ENCODE measurements around the gene SIX4. TPM values are rescaled to one million over a fixed set of nuclear protein-coding genes. Genes with fewer than 3 reads are reported as not detected.
A peak's percentile ranks its signal among the peaks of the same experiment; 100 is the strongest.

The SIX4 gene
- total RNA-seq, 1 donor from 2014 or later = 2.5 TPM

DNA sequence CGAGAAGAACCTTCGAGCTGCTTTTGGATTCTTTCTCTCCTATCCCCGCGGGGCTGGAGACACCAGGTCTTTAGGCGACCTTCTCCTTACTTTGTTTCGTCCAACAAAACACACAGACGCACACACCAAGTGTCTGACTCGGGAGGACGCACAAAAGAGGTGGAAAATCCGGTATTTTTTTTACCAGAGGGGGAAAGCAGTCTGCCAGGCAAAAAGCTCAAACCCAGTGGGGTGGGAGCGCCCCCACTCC is 2.1 kb downstream of the SIX4 start:
- DNase-seq (ENCODE audit: low spot score) = no peak

DNA sequence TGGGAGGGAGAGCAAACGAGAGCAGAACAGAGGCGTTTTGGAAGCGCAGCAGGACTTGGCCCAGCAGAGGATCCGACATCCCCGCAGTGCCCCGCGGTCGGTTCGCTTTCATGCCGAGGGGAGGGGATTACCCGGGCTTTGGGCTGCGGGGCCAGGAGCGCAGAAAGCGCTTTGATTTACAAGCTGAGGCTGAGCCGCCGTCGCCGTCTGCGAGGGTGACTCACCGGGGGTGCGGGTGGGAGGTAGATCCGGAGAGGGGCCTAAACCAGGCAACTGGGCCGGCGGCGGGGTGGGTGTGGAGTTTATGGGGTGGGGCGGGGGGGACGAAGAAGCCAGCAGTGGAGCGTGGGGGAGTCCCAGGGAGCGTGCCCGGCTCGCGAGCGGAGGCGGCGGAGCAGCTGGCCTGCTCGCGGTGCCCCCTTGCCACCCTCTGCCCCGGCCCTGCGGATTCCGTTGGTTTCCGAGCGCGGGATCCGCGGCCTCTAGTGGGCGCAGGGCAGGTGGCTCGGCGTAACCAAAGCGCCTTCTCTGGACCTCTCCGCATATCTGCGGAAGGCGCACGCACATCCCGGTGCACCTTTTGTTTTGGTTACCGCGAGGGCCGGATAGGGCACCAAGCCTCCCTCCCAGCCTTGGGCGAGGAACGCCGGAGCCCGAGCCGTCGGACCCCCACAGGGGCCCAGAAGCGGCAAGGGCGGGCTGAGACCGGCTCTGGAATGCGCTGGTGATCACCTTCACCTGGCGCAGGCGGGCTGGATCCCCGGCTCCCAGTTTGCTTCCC is 2.6 kb downstream of the SIX4 start:
- DNase-seq (ENCODE audit: low spot score) = peak; percentile 16

DNA sequence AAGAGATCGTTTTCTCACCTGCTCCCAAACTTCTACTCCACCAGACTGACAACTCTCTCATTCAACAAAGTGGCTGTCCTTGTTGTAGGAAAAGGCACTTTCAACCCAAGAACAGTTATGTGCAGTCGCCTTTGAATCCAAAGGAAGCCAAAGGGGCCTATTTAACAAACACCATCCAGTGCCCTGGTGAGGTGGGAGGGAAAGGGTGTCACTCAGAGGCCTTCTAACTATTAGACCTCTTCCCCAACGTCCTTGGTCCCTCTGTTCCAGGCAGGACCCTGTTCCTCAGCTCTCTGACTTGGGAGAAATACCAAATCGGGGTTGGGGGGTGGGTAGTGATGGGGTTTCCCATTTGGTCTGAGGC is 3.2 kb downstream of the SIX4 start:
- no peak for DNase-seq (ENCODE audit: low spot score)

DNA sequence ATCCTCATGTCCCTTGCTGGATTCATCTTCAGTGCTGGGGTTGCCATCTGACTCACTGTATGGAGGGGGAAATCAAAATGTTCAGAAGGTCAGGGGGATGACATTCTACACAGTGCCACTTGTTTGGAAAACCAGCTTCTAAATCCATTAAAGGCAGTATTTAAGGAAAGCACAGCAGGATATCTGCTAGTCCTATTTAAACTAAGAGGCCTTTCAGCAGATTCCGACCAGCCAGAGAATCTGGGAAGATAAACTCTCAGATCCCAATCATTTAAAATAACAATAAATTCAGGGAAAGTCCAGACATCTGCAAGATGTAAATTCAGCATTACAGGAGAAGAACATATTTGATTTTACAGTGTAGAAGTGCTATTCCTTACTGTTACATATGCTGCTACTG is 3.8 kb downstream of the SIX4 start:
- DNase-seq (ENCODE audit: low spot score) = no peak

DNA sequence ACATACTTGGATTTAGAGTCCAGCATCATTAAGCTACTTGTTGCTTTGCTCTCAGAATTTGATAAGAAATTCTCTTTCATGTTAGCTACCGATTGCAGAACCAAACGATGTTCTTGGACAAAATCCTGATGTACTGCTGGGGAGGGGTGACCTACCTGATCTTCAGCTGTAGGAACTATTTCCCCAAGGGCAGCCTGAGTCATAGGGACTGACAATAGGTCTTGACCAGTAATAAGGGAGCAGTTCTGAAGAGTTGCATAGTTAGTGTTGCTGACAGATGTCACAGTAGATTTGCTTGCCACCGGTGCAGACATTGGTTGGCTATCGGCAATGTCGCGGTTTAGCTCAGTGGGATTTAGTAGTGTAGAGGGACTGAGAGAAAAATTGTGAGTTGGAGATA is 10.6 kb downstream of the SIX4 start:
- DNase-seq (ENCODE audit: low spot score) = no peak

DNA sequence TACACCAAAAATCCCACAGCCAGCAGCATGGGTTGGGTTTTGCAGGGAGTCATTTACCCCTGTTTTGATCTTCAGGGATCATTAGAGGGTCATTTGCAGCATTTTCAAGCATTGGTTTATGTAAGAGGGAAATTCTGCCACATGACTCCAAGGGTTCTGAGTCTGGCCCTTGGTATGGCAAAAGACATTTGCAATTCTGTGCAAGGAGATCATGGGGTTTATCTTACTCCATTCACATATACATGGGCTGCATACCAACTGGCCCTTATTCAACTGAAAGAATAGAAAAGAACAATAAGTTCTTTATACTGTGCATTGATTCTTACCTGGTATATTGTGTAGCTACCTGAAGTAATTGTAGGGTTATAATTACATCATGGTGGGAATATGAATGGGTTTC is 13.7 kb downstream of the SIX4 start:
- DNase-seq (ENCODE audit: low spot score) = no peak

DNA sequence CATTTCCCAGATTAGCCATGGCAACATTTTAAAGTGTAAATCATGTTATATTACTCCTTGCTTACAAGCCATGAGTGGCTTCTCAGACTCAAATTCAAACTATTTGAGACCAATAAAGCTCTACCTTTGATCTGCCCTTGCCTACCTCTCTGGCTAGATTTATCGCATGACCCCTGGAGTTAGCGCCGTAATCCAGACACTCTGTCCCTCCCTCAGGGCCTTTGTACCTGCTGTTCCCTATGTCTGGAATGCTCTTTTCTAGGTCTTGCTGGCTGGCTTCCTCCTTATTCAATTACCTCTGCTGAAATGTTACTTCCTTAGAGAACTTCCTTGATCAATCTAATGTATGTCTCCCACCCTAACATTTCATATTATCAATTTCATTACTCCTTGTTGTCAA is 16.3 kb downstream of the SIX4 start:
- DNase-seq (ENCODE audit: low spot score) = no peak

DNA sequence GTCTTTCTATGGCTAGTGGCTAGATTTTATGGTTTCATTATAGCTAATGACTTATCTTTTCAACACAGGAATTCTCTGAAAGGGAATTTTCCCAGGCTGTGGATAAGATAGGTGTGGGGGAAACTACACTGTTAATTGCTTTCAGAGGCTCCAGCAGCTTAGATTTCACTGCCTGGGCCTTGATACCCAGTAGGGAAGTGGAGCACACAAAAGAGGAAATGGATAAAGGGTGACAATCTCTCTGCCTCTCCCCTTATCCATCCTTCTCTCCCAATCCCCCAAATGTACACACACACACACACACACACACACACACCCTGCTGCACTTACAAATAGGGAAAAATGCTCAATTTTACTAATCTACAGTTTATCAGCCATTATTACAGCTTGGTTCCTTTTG is 19.1 kb downstream of the SIX4 start:
- no peak for DNase-seq (ENCODE audit: low spot score)

DNA sequence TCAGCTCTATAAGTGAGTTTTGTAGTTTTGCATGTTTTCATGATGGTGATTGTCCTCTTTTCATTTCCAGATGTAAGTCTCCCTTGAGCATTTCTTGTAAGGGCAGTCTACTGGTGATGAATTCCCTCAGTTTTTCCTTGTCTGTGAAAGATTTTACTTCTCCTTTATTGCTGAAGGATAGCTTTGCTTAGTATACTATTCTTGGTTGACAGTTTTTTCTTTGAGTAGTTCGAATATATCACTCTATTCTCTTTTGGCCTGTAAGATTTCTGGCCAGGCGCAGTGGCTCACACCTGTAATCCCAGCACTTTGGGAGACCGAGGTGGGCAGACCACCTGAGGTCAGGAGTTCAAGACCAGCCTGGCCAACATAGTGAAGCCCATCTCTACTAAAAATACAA is 23.6 kb downstream of the SIX4 start:
- DNase-seq (ENCODE audit: low spot score) = no peak

DNA sequence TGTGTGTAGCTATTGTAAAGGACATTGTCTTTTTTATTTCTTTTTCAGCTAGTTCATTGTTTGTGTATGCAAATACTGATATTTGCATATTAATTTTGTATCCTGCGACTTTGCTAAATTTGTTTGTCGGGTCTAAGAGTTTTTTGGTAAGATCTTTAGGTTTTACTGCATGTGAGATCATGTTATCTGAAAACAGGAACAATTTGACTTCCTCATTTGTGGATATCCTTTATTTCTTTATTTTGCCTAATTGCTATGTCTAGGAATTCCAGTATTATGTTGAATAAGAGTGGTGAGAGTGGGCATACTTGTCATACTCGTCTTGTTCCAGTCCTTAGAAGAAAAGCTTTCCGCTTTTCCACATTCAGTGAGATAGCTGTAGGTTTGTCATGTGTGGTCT is 28.8 kb downstream of the SIX4 start:
- DNase-seq (ENCODE audit: low spot score) = no peak

DNA sequence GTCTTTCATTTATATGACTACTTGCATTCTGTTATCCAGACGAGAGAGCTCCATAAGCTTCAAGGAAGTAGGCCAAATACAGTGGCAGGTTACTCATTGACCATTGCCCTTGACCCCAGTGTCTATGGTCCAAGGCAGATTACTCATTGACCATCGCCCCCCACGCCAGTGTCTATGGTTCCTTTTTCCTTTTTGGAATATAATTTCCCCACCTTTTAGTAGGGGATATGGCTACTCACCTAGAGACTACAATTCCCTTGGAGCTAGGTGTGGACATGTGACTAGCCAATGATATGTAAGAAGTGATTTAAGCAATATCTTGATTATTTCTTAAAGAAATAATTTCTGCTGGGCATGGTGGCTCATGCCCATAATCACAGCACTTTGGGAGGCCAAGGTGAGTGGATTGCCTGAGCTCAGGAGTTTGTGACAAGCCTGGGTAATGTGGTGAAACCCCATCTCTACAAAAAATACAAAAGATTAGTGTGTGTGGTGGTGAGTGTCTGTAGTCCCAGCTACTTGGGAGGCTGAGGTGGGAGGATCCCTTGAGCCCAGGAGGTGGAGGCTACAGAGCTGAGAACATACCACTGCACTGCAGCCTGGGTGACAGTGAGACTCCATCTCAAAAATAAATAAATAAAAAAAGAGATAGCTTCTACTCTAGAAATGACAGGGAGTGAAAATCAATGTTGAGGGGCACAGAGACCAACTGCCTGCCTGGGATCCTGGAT is 32.6 kb downstream of the SIX4 start:
- DNase-seq (ENCODE audit: low spot score) = no peak

DNA sequence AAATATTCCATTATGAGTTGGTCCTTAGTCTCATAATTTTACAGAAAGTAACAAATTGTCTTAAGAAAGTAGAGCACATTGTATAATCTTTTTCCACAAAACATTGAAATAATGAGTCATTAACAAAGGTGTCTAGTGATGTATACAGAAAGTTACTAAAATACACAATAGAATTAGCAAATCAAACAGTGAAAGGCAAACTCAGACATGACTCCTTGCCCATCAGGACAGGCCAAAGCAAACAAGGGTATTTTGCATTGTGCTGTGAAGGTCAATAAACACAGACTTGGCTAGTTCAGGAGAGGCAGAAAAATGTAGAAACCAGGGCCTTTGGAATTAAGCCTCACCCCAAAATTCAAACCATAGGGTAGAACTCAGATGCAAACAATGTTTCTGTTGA is 37.3 kb downstream of the SIX4 start:
- DNase-seq (ENCODE audit: low spot score) = no peak

DNA sequence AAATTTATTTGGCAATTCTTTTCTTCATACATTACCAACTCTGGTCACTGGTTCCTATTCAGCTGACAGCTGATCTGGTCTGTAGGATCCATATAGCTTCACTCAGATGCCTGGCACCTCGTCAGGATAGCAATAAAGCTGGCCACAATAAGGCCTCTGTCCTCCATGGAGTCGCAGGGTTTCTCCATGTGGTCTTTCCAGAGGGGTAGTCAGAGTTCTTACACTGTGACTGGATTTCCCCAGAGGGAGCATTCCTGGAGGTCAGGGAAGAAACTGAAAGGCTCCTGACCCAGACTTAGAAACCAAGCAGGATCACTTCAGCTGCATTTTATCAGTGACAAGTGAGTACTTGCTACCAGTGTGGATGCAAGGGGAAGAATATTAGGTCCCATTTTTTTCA is 39.9 kb downstream of the SIX4 start:
- DNase-seq (ENCODE audit: low spot score) = no peak

DNA sequence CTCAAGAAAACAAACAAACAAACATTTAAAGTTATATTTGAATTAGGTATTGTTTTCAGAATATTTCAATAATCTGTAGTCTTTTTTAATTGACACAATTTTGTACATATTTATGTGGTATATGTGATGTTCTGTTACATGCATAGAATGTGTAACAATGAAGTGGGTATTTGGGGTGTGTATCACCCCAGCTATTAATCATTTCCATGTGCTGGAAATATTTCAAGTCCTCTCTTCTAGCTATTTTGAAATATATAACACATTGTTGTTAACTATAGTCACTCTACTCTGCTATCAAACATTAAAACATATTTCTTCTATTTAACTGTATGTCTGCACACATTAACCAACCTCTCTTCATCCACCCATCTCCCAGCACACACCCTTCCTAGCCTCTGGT is 42.9 kb downstream of the SIX4 start:
- DNase-seq (ENCODE audit: low spot score) = no peak

DNA sequence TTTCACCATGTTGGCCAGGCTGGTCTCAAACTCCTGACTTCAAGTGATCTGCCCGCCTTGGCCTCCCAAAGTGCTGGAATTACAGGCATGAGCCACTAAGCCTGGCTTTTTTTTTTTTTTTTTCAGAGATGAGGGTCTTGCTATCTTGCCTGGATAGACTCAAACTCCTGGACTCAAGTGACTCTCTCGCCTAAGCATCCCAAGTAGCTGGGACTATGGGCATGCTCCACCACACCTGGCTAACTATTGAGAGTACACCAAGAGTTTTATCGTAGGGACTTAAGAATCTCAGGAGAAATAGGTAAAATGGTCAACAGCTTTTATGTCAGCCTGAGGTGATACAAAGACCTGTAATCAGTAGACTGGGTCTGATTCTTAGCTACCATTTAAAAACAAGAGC is 43.6 kb downstream of the SIX4 start:
- DNase-seq (ENCODE audit: low spot score) = no peak

DNA sequence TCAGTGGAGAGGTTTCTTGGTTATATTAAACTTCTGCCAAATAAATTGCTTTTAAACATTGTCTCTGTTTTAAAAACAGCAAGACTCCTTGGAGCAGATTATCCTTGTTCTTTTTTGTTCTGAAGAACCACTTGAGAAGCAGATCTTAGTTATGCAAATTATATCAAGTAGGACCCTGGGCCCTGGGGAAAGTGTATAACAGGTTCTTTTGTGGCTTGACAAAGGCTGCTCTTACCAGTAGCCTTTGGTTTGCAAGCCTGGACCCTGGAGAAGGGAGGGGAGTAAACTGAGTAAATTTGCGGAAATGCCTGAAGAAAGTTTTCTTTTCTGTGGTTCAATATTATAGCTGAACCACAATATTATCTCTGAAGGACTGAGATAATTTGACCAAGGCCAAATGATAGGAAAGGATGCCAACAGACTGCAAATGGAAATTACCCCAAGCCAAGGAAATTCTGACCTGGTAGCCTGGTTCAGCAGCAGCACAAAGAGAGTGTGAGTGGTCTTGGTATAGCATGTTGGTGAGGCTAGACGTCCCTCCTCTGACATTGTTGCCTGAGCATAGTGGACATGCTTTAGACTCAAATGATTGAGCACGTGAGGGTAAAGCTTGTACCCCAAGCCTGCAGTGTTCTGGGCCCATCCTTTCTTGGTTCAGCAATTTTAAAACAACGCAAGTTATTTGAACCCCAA is 44.4 kb downstream of the SIX4 start:
- DNase-seq (ENCODE audit: low spot score) = no peak

DNA sequence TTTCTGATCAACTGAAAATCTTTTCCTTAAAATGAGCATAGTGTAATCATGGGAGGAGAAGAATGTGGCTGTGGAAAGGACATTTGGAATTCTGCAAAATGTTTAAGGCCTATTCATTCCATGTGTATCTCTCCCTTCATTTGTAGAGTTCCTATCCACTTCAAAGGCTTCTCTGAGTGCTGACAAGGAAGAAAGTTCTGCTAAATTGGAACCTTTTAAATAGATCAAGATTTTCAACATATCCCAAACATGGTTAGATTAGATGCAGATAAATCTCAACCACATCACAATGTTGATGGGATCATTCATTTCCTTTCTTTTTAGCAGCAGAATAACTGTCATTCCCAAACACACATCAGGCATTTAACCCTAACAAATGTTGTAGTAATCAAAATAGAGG is 46.5 kb downstream of the SIX4 start:
- DNase-seq (ENCODE audit: low spot score) = no peak

DNA sequence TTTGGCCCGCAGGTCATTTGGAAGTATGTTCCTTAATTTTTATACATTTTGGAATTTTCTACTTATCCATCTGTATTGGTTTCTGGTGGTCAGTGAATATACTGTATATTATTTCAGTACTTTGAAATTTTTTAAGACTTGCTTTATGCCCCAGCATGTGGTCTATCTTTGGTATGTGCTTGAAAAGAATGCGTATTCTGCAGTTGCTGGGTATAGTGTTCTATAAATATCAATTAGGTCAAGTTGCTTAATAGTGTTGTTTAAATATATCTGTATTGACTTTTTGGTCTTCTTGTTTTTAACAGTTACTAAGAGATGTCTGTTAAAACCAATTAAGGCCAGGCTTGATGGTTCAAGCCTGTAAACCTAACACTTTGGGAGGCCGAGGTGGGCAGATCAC is 53.2 kb downstream of the SIX4 start:
- no peak for DNase-seq (ENCODE audit: low spot score)

DNA sequence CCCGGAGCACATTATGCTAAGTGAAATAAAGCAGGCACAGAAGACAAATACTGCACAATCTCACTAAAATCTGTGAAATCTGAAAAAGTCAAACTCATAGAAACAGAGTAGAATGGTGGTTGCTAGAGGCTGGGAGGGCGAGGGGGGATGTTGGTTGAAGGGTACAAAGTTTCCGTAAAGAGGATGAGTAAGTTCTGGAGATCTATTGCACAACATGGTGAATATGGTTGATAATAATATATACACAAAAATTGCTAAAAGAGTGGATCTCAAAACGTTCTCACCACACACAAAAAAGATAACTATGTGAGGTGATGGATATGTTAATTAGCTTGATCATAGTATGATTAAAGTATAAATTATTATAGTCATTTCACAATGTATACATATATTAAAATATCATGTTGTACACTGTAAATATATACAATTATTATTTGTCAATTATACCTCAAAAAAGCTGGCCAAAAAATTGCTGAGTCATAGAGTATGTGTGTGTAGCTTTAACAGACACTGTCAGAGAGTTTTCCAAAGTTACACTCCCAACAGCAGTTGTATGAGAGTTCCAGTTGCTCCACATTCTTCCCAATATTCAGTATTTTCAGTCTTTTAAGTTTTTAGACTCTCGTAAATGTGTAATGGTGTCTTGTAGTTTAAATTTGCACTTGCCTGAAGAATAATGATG is 55.6 kb downstream of the SIX4 start:
- DNase-seq (ENCODE audit: low spot score) = no peak

DNA sequence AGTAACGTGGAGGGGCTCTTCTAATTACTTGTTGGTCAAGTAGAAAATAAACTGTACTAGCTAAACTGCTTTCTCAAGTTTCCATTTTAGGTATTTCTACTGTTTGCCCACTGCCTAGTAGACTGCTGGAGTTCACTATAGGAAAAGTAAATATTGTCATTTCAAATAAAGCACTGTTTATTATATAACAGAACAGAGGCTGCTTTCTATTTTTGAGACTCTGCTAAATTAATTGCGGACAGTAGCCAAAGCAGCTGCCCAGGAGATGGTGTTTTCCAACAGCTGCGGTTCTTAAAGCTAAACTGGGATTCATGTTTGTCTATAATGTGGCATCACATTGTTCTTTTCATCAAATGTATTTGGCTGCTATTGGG is 59.0 kb downstream of the SIX4 start:
- no peak for DNase-seq (ENCODE audit: low spot score)

DNA sequence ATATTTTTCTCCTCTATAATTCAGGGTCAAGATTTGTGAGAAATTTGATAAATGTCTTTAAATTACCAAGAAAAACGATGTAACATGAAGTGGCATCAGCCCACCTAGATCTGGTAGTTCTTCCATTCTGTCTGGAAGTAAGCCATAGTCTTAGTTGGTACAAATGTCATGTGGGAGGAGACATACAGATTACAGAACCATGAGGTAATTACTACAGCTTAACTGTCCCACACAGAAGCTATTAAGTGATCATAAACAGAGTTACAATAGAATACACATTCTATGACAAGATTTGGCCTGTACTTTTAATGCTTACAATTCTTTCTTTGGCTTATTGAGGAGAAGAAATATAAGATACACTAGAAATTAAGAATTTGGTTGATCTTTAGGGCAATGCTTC is 61.2 kb downstream of the SIX4 start:
- no peak for DNase-seq (ENCODE audit: low spot score)

DNA sequence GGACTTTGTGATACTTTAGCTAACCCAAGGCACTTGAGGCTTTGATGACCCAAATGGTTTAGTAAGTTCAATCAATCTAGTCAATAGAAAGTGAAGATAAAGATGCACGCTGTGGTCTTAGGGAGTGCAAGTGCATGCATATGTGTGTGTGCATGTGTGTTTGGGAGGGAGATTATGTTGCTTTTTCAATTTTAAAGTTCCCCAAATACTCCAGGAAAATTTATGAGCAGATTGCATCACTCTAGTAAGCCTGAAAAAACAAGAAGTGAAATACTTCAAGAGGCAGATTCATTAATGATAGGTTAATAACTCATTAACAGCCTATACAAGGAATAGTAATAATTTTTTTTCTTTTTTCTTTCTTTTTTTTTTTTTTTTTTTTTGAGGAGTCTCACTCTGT is 62.4 kb downstream of the SIX4 start:
- no peak for DNase-seq (ENCODE audit: low spot score)
